ENCODE results near the gene PITPNC1.

DNA sequence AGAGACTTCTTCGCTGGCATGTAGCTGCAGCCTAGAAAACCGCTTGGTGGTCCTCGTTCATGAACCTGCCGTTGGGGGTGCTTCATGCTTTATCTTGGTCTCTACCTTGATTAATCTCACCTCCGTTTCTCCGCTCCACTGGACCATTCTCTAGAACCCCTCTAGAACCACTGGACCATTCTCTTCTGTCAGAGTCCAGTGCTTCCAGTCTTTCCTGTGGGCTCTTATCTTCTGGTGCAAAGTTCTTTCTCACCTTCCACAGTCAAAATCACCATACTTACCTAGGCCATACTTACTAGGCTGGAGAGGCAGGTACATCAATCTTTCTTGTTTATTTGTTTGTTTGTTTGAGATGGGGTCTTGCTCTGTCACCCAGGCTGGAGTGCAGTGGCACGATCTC, 71.4 kb downstream of the PITPNC1 start:
- TF ChIP-seq YY1 (IDR thresholded peaks at IDR 0.05; ENCODE audit: insufficient read depth, insufficient read length) (no peak), ZNF274 (IDR thresholded peaks at IDR 0.05; ENCODE audit: low read depth, low read length) (no peak)
